HG03135 (cell line): ENCODE results near the gene NKAIN2.
"Not testable (repeated sequence)": the region's sequence is repeated elsewhere in the genome, so short reads cannot be mapped to it uniquely, and the experiment has no call there.

Experiments
- ATAC-seq: cut with Tn5 transposase; IDR thresholded peaks from one replicate; pipeline ENCODE4 v1.9.1; 2021; ENCODE audit warnings: mild to moderate bottlenecking, moderate library complexity; ENCODE audit not compliant: unreplicated experiment

NKAIN2 gene

GRCh38 chr6:124022051-124022450 is 218.4 kb downstream of the NKAIN2 start:
- ATAC-seq = not testable (repeated sequence)

GRCh38 chr6:124022641-124023040 is 219.0 kb downstream of the NKAIN2 start:
- no peak for ATAC-seq

- no peak for ATAC-seq
Measured at GRCh38 chr6:124026694-124027093, 223.0 kb downstream of the NKAIN2 start.

- no peak for ATAC-seq
Measured at GRCh38 chr6:124027392-124027791, 223.7 kb downstream of the NKAIN2 start.

- no peak for ATAC-seq
Measured at GRCh38 chr6:124028117-124028516, 224.5 kb downstream of the NKAIN2 start.

GRCh38 chr6:124029567-124029966 is 225.9 kb downstream of the NKAIN2 start:
- ATAC-seq = no peak

GRCh38 chr6:124033501-124033900 is 229.8 kb downstream of the NKAIN2 start:
- no peak for ATAC-seq

- no peak for ATAC-seq
Measured at GRCh38 chr6:124036384-124036783, 232.7 kb downstream of the NKAIN2 start.

GRCh38 chr6:124040655-124041054 is 237.0 kb downstream of the NKAIN2 start:
- peak; percentile 67 for ATAC-seq

GRCh38 chr6:124052120-124052519 is 248.5 kb downstream of the NKAIN2 start:
- no peak for ATAC-seq

GRCh38 chr6:124053315-124053714 is 249.7 kb downstream of the NKAIN2 start:
- ATAC-seq = no peak

- no peak for ATAC-seq
Measured at GRCh38 chr6:124054034-124054433, 250.4 kb downstream of the NKAIN2 start.

GRCh38 chr6:124055395-124055794 is 251.7 kb downstream of the NKAIN2 start:
- no peak for ATAC-seq

GRCh38 chr6:124055963-124056362 is 252.3 kb downstream of the NKAIN2 start:
- no peak for ATAC-seq

GRCh38 chr6:124056407-124057334 is 253.0 kb downstream of the NKAIN2 start:
- no peak for ATAC-seq

- ATAC-seq = no peak
Measured at GRCh38 chr6:124057461-124057860, 253.8 kb downstream of the NKAIN2 start.

- ATAC-seq = no peak
Measured at GRCh38 chr6:124064317-124065113, 260.9 kb downstream of the NKAIN2 start.

- no peak for ATAC-seq
Measured at GRCh38 chr6:124066269-124066668, 262.6 kb downstream of the NKAIN2 start.

GRCh38 chr6:124066946-124067552 is 263.4 kb downstream of the NKAIN2 start:
- no peak for ATAC-seq

GRCh38 chr6:124069230-124069950 is 265.7 kb downstream of the NKAIN2 start:
- no peak for ATAC-seq

GRCh38 chr6:124073021-124073420 is 269.4 kb downstream of the NKAIN2 start:
- no peak for ATAC-seq
